IMR-90 (cell line): ENCODE measurements around the gene VAMP7. TPM values are rescaled to one million over a fixed set of nuclear protein-coding genes. Genes with fewer than 3 reads are reported as not detected.
"Not testable (repeated sequence)": the region's sequence is repeated elsewhere in the genome, so short reads cannot be mapped to it uniquely, and the experiment has no call there.

Experiments used
- ATAC-seq: fragments of 200-7000 bp; cut with Tn5 transposase; 2 replicates; pipeline ENCODE4 v1.9.1; 2020; ENCODE audit warnings: low read depth, mild to moderate bottlenecking, moderate library complexity
- BruUV-seq: library from RNA; stranded (reverse); fragments of 400-500 nt; replicated peaks from 2 replicates; lab custom pipeline; 2021; lab: Mats Ljungman, UMichigan
- CTCF ChIA-PET: fragments of 300-600 bp; formaldehyde crosslinking; extraction: SDS; loops from one replicate; lab custom pipeline; 2021; ENCODE audit warnings: antibody characterized with exemption; lab: Yijun Ruan, JAX
- POLR2A ChIA-PET: fragments of 300-600 bp; sonication (Branson Sonifier 250); formaldehyde crosslinking; loops from one replicate; lab custom pipeline; 2022; ENCODE audit warnings: antibody characterized with exemption; ENCODE audit not compliant: unreplicated experiment; lab: Charles Lee
- DNase-seq: peaks from one replicate; pipeline ENCODE4 v3.0.0; 2013
- H2AFZ ChIP-seq: replicated peaks from 2 replicates; pipeline ENCODE3; 2013; ENCODE audit warnings: low read length, mild to moderate bottlenecking; ENCODE audit not compliant: poor library complexity
- H2AK5ac ChIP-seq: 2 replicates; pipeline ENCODE4 v1.6.1; 2013; ENCODE audit warnings: low read depth, low read length, inconsistent platforms
- H2AK9ac ChIP-seq: replicated peaks from 2 replicates; pipeline ENCODE3; 2013; ENCODE audit warnings: mild to moderate bottlenecking, low read depth, low read length, moderate library complexity; ENCODE audit not compliant: poor library complexity
- H2BK120ac ChIP-seq: 2 replicates; pipeline ENCODE4 v1.6.1; 2013; ENCODE audit warnings: low read depth, low read length, inconsistent platforms
- H2BK15ac ChIP-seq: 3 replicates; pipeline ENCODE4 v1.6.1; 2013; ENCODE audit warnings: low read depth, low read length, inconsistent platforms
- H2BK20ac ChIP-seq: 2 replicates; pipeline ENCODE4 v1.6.1; 2013; ENCODE audit warnings: low read depth, mild to moderate bottlenecking, inconsistent platforms, low read length, moderate library complexity
- H2BK5ac ChIP-seq: 2 replicates; pipeline ENCODE4 v1.6.1; 2013; ENCODE audit warnings: mild to moderate bottlenecking, low read depth, low read length, inconsistent platforms; ENCODE audit not compliant: poor library complexity, severe bottlenecking
- H3K14ac ChIP-seq: replicated peaks from 2 replicates; pipeline ENCODE4 v1.6.1; 2013; ENCODE audit warnings: low read depth, low read length, inconsistent platforms
- H3K18ac ChIP-seq: 2 replicates; pipeline ENCODE4 v1.6.1; 2013; ENCODE audit warnings: low read depth, low read length, control low read depth
- H3K23ac ChIP-seq: 2 replicates; pipeline ENCODE4 v1.6.1; 2013; ENCODE audit warnings: low read depth, low read length, inconsistent platforms
- H3K27ac ChIP-seq: 2 replicates; pipeline ENCODE4 v1.5.1; 2013; ENCODE audit warnings: mild to moderate bottlenecking, control low read depth, low read length; ENCODE audit not compliant: insufficient read depth
- H3K27me3 ChIP-seq: 2 replicates; pipeline ENCODE4 v1.6.1; 2013; ENCODE audit warnings: low read length; ENCODE audit not compliant: control insufficient read depth, insufficient read depth
- H3K36me3 ChIP-seq: 2 replicates; pipeline ENCODE4 v1.6.1; 2013; ENCODE audit warnings: low read length, mixed read lengths; ENCODE audit not compliant: control insufficient read depth, insufficient read depth
- H3K4ac ChIP-seq: 2 replicates; pipeline ENCODE4 v1.6.1; 2013; ENCODE audit warnings: low read depth, low read length, inconsistent platforms
- H3K4me1 ChIP-seq: 2 replicates; pipeline ENCODE4 v1.6.1; 2013; ENCODE audit warnings: low read length, mixed read lengths; ENCODE audit not compliant: control insufficient read depth, insufficient read depth
- H3K4me2 ChIP-seq: 2 replicates; pipeline ENCODE4 v1.6.1; 2013; ENCODE audit warnings: low read depth, mild to moderate bottlenecking, control low read depth, low read length, moderate library complexity
- H3K4me3 ChIP-seq: 2 replicates; pipeline ENCODE4 v1.5.1; 2013; ENCODE audit warnings: low read depth, mild to moderate bottlenecking, control low read depth, low read length, moderate library complexity; ENCODE audit not compliant: insufficient read depth
- H3K56ac ChIP-seq: 2 replicates; pipeline ENCODE4 v1.6.1; 2013; ENCODE audit warnings: low read length, inconsistent platforms; ENCODE audit not compliant: insufficient read depth; ENCODE audit errors: extremely low read depth
- H3K79me1 ChIP-seq, 2 experiments: 2 replicates each; pipeline ENCODE4 v1.6.1; 2013; ENCODE audit warnings: low read length in 2 of 2, inconsistent platforms in 1 of 2, low read depth in 1 of 2
- H3K9ac ChIP-seq: 2 replicates; pipeline ENCODE4 v1.6.1; 2013; ENCODE audit warnings: low read depth, low read length, control low read depth
- H3K9me1 ChIP-seq: 2 replicates; pipeline ENCODE4 v1.6.1; 2013; ENCODE audit warnings: low read length, inconsistent platforms; ENCODE audit not compliant: insufficient read depth
- H3K9me3 ChIP-seq: 2 replicates; pipeline ENCODE4 v1.6.1; 2013; ENCODE audit warnings: low read length; ENCODE audit not compliant: control insufficient read depth, insufficient read depth
- H4K20me1 ChIP-seq: 2 replicates; pipeline ENCODE4 v1.6.1; 2013; ENCODE audit warnings: low read length, inconsistent platforms; ENCODE audit not compliant: insufficient read depth
- H4K5ac ChIP-seq: 2 replicates; pipeline ENCODE4 v1.6.1; 2013; ENCODE audit warnings: mild to moderate bottlenecking, low read depth, low read length, control low read depth
- H4K8ac ChIP-seq, 2 experiments: 2 replicates each; pipeline ENCODE4 v1.6.1; 2013; ENCODE audit warnings: low read depth in 2 of 2, low read length in 2 of 2, control low read depth in 1 of 2, inconsistent platforms in 1 of 2
- H4K91ac ChIP-seq: 2 replicates; pipeline ENCODE4 v1.6.1; 2013; ENCODE audit warnings: low read depth, low read length, inconsistent platforms; ENCODE audit not compliant: insufficient read depth
- WGBS, 2 experiments: methylation state at CpG; one replicate each; pipeline versions ENCODE4 v1.1.5 to v1.1.7; 2013; ENCODE audit warnings: missing lambda C conversion rate in 2 of 2; ENCODE audit not compliant: insufficient read length in 1 of 2; ENCODE audit errors: extremely low coverage in 2 of 2; 5-methylcytosine and 5-hydroxymethylcytosine counted together
- dilution Hi-C: fragments of 300-500 bp; cut with HindIII; formaldehyde crosslinking; loops from one replicate; pipeline ENCODE4 v1.14.3; 2018; ENCODE audit warnings: low sequenced_read_pairs; ENCODE audit not compliant: unreplicated experiment
- in situ Hi-C: fragments of 300-500 bp; cut with MboI; formaldehyde crosslinking; loops from 3 replicates; pipeline ENCODE4 v1.14.3; 2019; ENCODE audit warnings: low sequenced_read_pairs, inconsistent platforms, mixed read lengths
- intact Hi-C: fragments of 100-400 bp; cut with micrococcal nuclease; formaldehyde crosslinking; loops from 2 replicates; pipeline ENCODE4 v1.10.0; 2022
- polyA plus RNA-seq, 3 experiments: library from polyadenylated mRNA; depleted of rRNA; stranded (reverse); fragments of >200 nt; gene quantifications; 2 replicates each; pipeline ENCODE4 v1.2.3, GENCODE V29; 2012; ENCODE audit warnings: low replicate concordance in 1 of 3
- total RNA-seq: library from RNA; depleted of rRNA; stranded (reverse); fragments of >200 nt; gene quantifications from 2 replicates; pipeline ENCODE4 v1.2.3, GENCODE V29; 2012

Gene VAMP7
- total and polyA plus RNA-seq, 2 of the 4 experiments (the other 2 are of a cell fraction), result 21.7 to 39.1 TPM

DNA sequence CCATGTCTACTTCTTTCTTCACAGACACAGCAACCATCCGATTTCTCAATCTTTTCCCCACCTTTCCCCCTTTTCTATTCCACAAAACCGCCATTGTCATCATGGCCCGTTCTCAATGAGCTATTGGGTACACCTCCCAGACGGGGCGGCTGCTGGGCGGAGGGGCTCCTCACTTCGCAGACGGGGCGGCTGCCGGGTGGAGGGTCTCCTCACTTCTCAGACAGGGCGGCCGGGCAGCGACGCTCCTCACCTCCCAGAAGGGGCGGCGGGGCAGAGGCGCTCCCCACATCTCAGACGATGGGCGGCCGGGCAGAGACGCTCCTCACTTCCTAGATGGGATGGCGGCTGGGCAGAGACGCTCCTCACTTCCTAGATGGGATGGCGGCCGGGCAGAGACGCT is 26.5 kb downstream of the VAMP7 start:
- H3K79me1 ChIP-seq, H3K4me1 ChIP-seq, H3K23ac ChIP-seq, H2AK5ac ChIP-seq, H4K91ac ChIP-seq, dilution Hi-C loops, H3K4me3 ChIP-seq, H3K18ac ChIP-seq, H4K20me1 ChIP-seq, BruUV-seq, H2AK9ac ChIP-seq, H3K27me3 ChIP-seq, H3K9ac ChIP-seq, CTCF ChIA-PET, H3K9me1 ChIP-seq, ATAC-seq, H3K4ac ChIP-seq, H2BK15ac ChIP-seq, in situ Hi-C loops, POLR2A ChIA-PET, H2BK5ac ChIP-seq, intact Hi-C loops, H4K8ac ChIP-seq, H3K14ac ChIP-seq, H2AFZ ChIP-seq, H3K56ac ChIP-seq, DNase-seq, H3K9me3 ChIP-seq, H3K4me2 ChIP-seq, H2BK20ac ChIP-seq, H3K27ac ChIP-seq, H4K5ac ChIP-seq, H3K36me3 ChIP-seq, H2BK120ac ChIP-seq: not testable (repeated sequence)
- no CpG with 5 or more reads among the region's 26 CpGs for WGBS, 2 experiments
